Right atrium auricular region (tissue), 2 donors: ENCODE data around the gene RNF212B. TPM values are rescaled to one million over a fixed set of nuclear protein-coding genes. Genes with fewer than 3 reads are reported as not detected.

ENCODE experiments used
- DNase-seq: peaks from one replicate; pipeline ENCODE4 v3.0.0-alpha.2; 2019; ENCODE audit warnings: low spot score
- H3K27ac ChIP-seq, 2 donors: fragments of 200-600 bp; sonication (generic); 1 replicate in 1 of 2; 2 replicates in 1 of 2; pipeline ENCODE4 v1.5.1; 2016 to 2019
- H3K27me3 ChIP-seq, 2 donors: fragments of 200-600 bp; sonication (generic); one replicate each; pipeline versions ENCODE4 v1.5.1 to v1.6.0; 2017 to 2019
- H3K36me3 ChIP-seq: fragments of 200-600 bp; sonication (generic); one replicate; pipeline ENCODE4 v1.5.1; 2016
- H3K4me1 ChIP-seq, 2 donors: fragments of 200-600 bp; sonication (generic); one replicate each; pipeline versions ENCODE4 v1.5.1 to v1.6.0; 2017 to 2019
- H3K4me3 ChIP-seq, 2 donors: fragments of 200-600 bp; sonication (generic); 1 replicate in 1 of 2; 2 replicates in 1 of 2; pipeline ENCODE4 v1.5.1; 2017 to 2019; ENCODE audit warnings: mild to moderate bottlenecking in 1 of 2, moderate library complexity in 1 of 2
- H3K9me3 ChIP-seq, 2 donors: fragments of 200-600 bp; sonication (generic); one replicate each; pipeline ENCODE4 v1.5.1; 2019
- CTCF ChIP-seq, 2 donors: fragments of 200-600 bp; sonication (generic); IDR thresholded peaks; one replicate each; pipeline ENCODE4 v1.5.1; 2019; ENCODE audit warnings: antibody characterized with exemption in 2 of 2
- total RNA-seq, 2 donors: library from RNA; depleted of rRNA; stranded (reverse); fragments of >200 nt; gene quantifications; one replicate each; pipeline ENCODE4 v1.1.0, GENCODE V29; 2016

Gene RNF212B
- total RNA-seq, 2 donors from 2014 or later: not detected

- peak within 1 kb of the TSS; percentile 74 to 92 for H3K4me3 ChIP-seq
- H3K4me1 ChIP-seq: peaks cover 0 to 29% of the 10 kb centered on the region in 2 donors
- TF ChIP-seq CTCF (IDR thresholded peaks at IDR 0.05): no peak
Measured at GRCh38 chr14:23320584-23321571, 83.1 kb downstream of the RNF212B start, which contains the start of gene PABPN1. TSS of gene PABPN1 (plus strand) at chr14:23321457. CDS start at chr14:23321470, 13 bp downstream.

GRCh38 chr14:23321572-23322547 lies 84.1 kb downstream of the RNF212B start:
- H3K27me3 ChIP-seq: no peaks in the 10 kb centered on the region
- TF ChIP-seq CTCF (IDR thresholded peaks at IDR 0.05): no peak
- H3K27ac ChIP-seq: peak overlapping the region; percentile 86 to 97

More at GRCh38 chr14:23320584-23321571, 83.1 kb downstream of the RNF212B start, which contains the start of gene PABPN1:
- Histone ChIP-seq H3K27ac (peak within 1 kb of the TSS; percentile 89 to 97), H3K9me3 (no peaks in the 10 kb centered on the region), H3K36me3 (peaks cover 33% of the 10 kb centered on the region), H3K27me3 (no peaks in the 10 kb centered on the region)
- DNase-seq: peak; percentile 100

More at GRCh38 chr14:23321572-23322547, 84.1 kb downstream of the RNF212B start:
- H3K36me3 ChIP-seq: peaks cover 34% of the 10 kb centered on the region
- H3K4me1 ChIP-seq: peaks cover 0 to 29% of the 10 kb centered on the region in 2 donors
- peak; percentile 58 for DNase-seq
- no peaks in the 10 kb centered on the region for H3K9me3 ChIP-seq
- H3K4me3 ChIP-seq: peak overlapping the region; percentile 74 to 92

Other genes with a start within 250 kb of the RNF212B start
- 1 to 10 TPM; 5.0 to 6.8 TPM for gene C14orf93, start 227.8 kb upstream of the RNF212B start, total RNA-seq
- gene PSMB5, start 203.0 kb upstream of the RNF212B start, total RNA-seq: 100 to 1,000 TPM; 105 to 122 TPM
- not detected for gene PSMB11, start 195.7 kb upstream of the RNF212B start, total RNA-seq
- gene CDH24, start 180.4 kb upstream of the RNF212B start, total RNA-seq: 1 to 10 TPM; 1.3 to 1.4 TPM
- 10 to 100 TPM; 53.9 to 55.3 TPM for gene ACIN1, start 142.8 kb upstream of the RNF212B start, total RNA-seq
- gene C14orf119, start 142.4 kb upstream of the RNF212B start, total RNA-seq: 10 to 100 TPM; 13.5 to 23.7 TPM
- not detected for gene CIROP, start 132.9 kb upstream of the RNF212B start, total RNA-seq
- gene CEBPE, start 118.7 kb upstream of the RNF212B start, total RNA-seq: not detected
- 10 to 100 TPM; 11.9 to 23.7 TPM for gene SLC7A8, start 54.3 kb upstream of the RNF212B start, total RNA-seq
- gene HOMEZ, start 48.2 kb downstream of the RNF212B start, total RNA-seq: 10 to 100 TPM in 1 of 2 donors, 1 to 10 TPM in 1; 8.5 to 10.1 TPM
- gene PPP1R3E, start 64.9 kb downstream of the RNF212B start, total RNA-seq: 1 to 10 TPM; 2.7 to 3.9 TPM
- gene BCL2L2, start 68.9 kb downstream of the RNF212B start, total RNA-seq: 10 to 100 TPM; 26.8 to 36.3 TPM
- 10 to 100 TPM; 26.0 to 36.1 TPM for gene PABPN1, start 83.5 kb downstream of the RNF212B start, total RNA-seq
- 10 to 100 TPM; 29.4 to 47.0 TPM for gene SLC22A17, start 115.0 kb downstream of the RNF212B start, total RNA-seq
- 1 to 10 TPM; 4.1 to 6.3 TPM for gene EFS, start 127.2 kb downstream of the RNF212B start, total RNA-seq
- gene IL25, start 134.9 kb downstream of the RNF212B start, total RNA-seq: not detected
- not detected for gene CMTM5, start 139.1 kb downstream of the RNF212B start, total RNA-seq
- gene MYH6, start 170.3 kb downstream of the RNF212B start, total RNA-seq: over 10,000 TPM in 1 of 2 donors, 1,000 to 10,000 TPM in 1; 8,253 to 13,240 TPM
- gene MYH7, start 197.7 kb downstream of the RNF212B start, total RNA-seq: 1,000 to 10,000 TPM; 1,082 to 4,592 TPM
- gene NGDN, start 231.8 kb downstream of the RNF212B start, total RNA-seq: 10 to 100 TPM; 19.5 to 24.3 TPM